ENCODE data around the gene DCAF6.

DNA sequence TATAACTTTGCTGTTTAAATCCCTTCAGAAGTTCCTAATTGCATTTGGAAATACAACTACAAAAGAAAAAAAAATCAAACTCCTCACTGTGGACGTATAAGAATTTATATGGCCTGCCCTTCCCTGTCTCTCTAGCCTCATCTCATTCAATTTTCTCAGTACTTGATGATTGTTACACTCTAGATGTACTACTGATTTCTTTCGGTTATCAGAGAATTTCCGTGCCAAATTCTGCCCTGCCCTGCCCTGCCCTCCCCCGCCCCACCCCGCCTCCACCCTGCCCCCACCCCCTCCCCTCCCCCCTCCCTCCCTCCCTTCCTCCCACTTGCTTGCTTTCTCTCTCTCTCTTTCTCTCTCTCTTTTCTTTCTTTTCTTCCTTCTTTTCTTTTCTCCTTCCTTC lies 72.1 kb downstream of the DCAF6 start:
- TF ChIP-seq, protein P1, sequence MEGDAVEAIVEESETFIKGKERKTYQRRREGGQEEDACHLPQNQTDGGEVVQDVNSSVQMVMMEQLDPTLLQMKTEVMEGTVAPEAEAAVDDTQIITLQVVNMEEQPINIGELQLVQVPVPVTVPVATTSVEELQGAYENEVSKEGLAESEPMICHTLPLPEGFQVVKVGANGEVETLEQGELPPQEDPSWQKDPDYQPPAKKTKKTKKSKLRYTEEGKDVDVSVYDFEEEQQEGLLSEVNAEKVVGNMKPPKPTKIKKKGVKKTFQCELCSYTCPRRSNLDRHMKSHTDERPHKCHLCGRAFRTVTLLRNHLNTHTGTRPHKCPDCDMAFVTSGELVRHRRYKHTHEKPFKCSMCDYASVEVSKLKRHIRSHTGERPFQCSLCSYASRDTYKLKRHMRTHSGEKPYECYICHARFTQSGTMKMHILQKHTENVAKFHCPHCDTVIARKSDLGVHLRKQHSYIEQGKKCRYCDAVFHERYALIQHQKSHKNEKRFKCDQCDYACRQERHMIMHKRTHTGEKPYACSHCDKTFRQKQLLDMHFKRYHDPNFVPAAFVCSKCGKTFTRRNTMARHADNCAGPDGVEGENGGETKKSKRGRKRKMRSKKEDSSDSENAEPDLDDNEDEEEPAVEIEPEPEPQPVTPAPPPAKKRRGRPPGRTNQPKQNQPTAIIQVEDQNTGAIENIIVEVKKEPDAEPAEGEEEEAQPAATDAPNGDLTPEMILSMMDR (IDR thresholded peaks at IDR 0.05; ENCODE audit: insufficient read depth, low read length, poor library complexity, severe bottlenecking) = no peak
- TF ChIP-seq EZH2phosphoT487 (conservative IDR thresholded peaks at IDR 0.05; ENCODE audit: low read length) = no peak

Measured in SU-DHL-6 (cell line).